Measurements from ENCODE around the gene TEAD4. TPM values are rescaled to one million over a fixed set of nuclear protein-coding genes. Genes with fewer than 3 reads are reported as not detected.

TEAD4 gene
- total RNA-seq, 1 experiment from 2014 or later: 43.2 TPM

DNA sequence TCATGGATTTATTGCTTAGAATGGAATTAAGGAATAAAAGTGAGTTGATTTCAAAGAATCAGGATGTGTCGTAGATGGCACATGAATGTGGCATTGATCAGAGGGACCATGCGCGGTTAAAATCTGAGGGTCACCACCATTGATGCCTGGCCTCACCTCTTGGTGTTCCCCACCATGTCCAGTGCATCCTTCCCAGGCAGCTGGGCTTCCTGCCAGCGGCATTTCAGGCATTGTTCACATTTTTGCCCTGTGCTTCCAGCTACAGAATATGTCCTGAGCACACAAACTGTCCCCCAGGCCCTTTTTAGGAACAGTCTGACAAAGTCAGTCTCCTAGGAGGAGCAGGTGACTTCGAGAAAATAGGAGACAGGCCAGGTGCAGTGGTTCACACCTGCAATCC, 76.0 kb downstream of the TEAD4 start:
- no peak for DNase-seq (ENCODE audit: low read depth, low spot score)
- H2AFZ ChIP-seq (ENCODE audit: low read depth, low read length, poor library complexity, severe bottlenecking): no peak overlapping the region
- H3K4me3 ChIP-seq (replicated peaks in 1 of 2; ENCODE audit: low read depth in 1 of 2, low read length in 2 of 2): no peak overlapping the region
- H3K9ac ChIP-seq (ENCODE audit: low read length): no peak overlapping the region
- no peaks in the 10 kb centered on the region for H3K79me2 ChIP-seq (ENCODE audit: insufficient read depth, low read length)
- TF ChIP-seq JUND (IDR thresholded peaks at IDR 0.05) (no peak), FOSL1 (IDR thresholded peaks at IDR 0.05; ENCODE audit: low read depth) (no peak), SP1 (IDR thresholded peaks at IDR 0.05; ENCODE audit: low read depth) (no peak)
- TF ChIP-seq, protein P1, sequence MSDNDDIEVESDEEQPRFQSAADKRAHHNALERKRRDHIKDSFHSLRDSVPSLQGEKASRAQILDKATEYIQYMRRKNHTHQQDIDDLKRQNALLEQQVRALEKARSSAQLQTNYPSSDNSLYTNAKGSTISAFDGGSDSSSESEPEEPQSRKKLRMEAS (IDR thresholded peaks at IDR 0.05): no peak
- no peaks in the 10 kb centered on the region for H3K9me3 ChIP-seq (ENCODE audit: control insufficient read depth in 1 of 2, insufficient read depth in 1 of 2, low read depth in 1 of 2, low read length in 2 of 2)
- H3K27ac ChIP-seq (ENCODE audit: low read depth, low read length): no peak overlapping the region
- no peaks in the 10 kb centered on the region for H4K20me1 ChIP-seq (ENCODE audit: insufficient read depth)
- no peak overlapping the region for H3K4me2 ChIP-seq (ENCODE audit: low read length)
- no peak for ATAC-seq
- ChIA-PET RAD21 (ENCODE audit: low non-redundant PET in 1 of 2, low total read pairs in 2 of 2, uncharacterized antibody in 2 of 2, unreplicated experiment in 2 of 2) (no interaction called here), POLR2A (no interaction called here), CTCF (no interaction called here)
- peaks cover 0 to 4% of the 10 kb centered on the region in 2 experiments; a peak in 1 of 4 replicates for H3K4me1 ChIP-seq (ENCODE audit: control insufficient read depth in 1 of 2, insufficient read depth in 2 of 2, low read length in 2 of 2)
- no peaks in the 10 kb centered on the region for H3K9me2 ChIP-seq (ENCODE audit: insufficient read depth)
- intact Hi-C loops (cut with micrococcal nuclease): loop anchor here (2.0 kb wide), 1 partner anchor 182 kb away; no protein-coding TSS in a partner anchor
- H3K27me3 ChIP-seq (ENCODE audit: insufficient read depth, low read length): no peaks in the 10 kb centered on the region
- BruUV-seq (replicated peaks): no TSS peak
- H3K36me3 ChIP-seq (ENCODE audit: control insufficient read depth in 1 of 2, insufficient read depth in 2 of 2, low read length in 2 of 2): peaks cover 4 to 18% of the 10 kb centered on the region in 2 experiments; a peak in 2 of 4 replicates

DNA sequence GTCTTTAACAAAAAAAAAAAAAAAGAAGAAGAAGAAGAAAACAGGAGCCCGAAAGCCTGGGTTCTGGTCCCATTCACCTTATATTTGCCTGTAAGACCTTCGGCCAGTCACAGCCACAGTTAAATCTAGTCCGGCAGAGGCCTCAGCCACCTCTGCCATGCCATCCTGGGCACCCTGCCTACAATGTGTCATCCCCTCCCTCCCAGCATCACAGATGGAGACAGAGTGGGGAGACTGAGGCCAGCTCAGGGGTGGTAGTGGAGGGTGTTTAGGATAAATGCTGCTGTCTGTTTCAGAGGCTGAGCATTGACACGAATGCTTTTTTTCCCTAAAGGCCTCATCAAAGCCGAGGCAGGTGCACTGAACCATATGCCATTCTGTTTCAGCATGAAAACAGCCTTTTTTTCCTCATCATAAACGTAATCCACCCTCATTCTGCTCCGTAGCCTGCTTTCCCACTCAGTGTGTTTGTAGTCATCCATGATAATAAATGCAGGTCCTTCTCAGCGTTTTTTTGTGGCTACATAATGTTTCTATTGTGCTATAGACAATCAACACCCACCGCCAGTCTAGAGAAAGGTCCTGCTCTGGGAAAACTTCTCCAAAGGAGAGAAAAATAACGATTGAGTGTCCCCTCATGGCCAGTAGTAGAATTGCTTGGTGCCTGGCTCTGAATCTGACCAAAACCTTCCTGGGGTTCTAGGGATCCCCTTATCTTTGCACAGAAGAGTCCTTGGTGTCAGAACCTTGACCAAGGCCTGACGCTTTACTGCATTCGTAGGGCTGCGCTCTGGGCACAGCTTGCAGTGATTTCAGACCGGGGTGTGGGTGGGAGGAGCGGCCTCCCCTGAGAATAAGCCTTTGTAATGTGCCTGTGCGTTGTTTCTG, 76.9 kb downstream of the TEAD4 start:
- Histone ChIP-seq H3K9me2 (ENCODE audit: insufficient read depth) (no peaks in the 10 kb centered on the region), H4K20me1 (ENCODE audit: insufficient read depth) (no peaks in the 10 kb centered on the region), H3K27me3 (ENCODE audit: insufficient read depth, low read length) (no peaks in the 10 kb centered on the region), H3K9ac (ENCODE audit: low read length) (no peak overlapping the region), H3K9me3 (ENCODE audit: control insufficient read depth in 1 of 2, insufficient read depth in 1 of 2, low read depth in 1 of 2, low read length in 2 of 2) (no peaks in the 10 kb centered on the region), H3K4me2 (ENCODE audit: low read length) (no peak overlapping the region), H2AFZ (ENCODE audit: low read depth, low read length, poor library complexity, severe bottlenecking) (no peak overlapping the region), H3K36me3 (ENCODE audit: control insufficient read depth in 1 of 2, insufficient read depth in 2 of 2, low read length in 2 of 2) (peaks cover 4 to 18% of the 10 kb centered on the region in 2 experiments; a peak in 2 of 4 replicates), H3K27ac (ENCODE audit: low read depth, low read length) (no peak overlapping the region), H3K79me2 (ENCODE audit: insufficient read depth, low read length) (no peaks in the 10 kb centered on the region), H3K4me3 (replicated peaks in 1 of 2; ENCODE audit: low read depth in 1 of 2, low read length in 2 of 2) (no peak overlapping the region), H3K4me1 (ENCODE audit: control insufficient read depth in 1 of 2, insufficient read depth in 2 of 2, low read length in 2 of 2) (peaks cover 0 to 4% of the 10 kb centered on the region in 2 experiments; a peak in 1 of 4 replicates)
- intact Hi-C loops (cut with micrococcal nuclease): loop anchor here (2.0 kb wide), 1 partner anchor 183 kb away; no protein-coding TSS in a partner anchor
- ChIA-PET POLR2A (no interaction called here), RAD21 (ENCODE audit: low non-redundant PET in 1 of 2, low total read pairs in 2 of 2, uncharacterized antibody in 2 of 2, unreplicated experiment in 2 of 2) (no interaction called here), CTCF (no interaction called here)
- BruUV-seq (replicated peaks): no TSS peak
- no peak for TF ChIP-seq JUND (IDR thresholded peaks at IDR 0.05)
- TF ChIP-seq YY1 (IDR thresholded peaks at IDR 0.05; ENCODE audit: extremely low read depth, insufficient replicate concordance, low read depth, low read length): no peak
- TF ChIP-seq, protein P2, sequence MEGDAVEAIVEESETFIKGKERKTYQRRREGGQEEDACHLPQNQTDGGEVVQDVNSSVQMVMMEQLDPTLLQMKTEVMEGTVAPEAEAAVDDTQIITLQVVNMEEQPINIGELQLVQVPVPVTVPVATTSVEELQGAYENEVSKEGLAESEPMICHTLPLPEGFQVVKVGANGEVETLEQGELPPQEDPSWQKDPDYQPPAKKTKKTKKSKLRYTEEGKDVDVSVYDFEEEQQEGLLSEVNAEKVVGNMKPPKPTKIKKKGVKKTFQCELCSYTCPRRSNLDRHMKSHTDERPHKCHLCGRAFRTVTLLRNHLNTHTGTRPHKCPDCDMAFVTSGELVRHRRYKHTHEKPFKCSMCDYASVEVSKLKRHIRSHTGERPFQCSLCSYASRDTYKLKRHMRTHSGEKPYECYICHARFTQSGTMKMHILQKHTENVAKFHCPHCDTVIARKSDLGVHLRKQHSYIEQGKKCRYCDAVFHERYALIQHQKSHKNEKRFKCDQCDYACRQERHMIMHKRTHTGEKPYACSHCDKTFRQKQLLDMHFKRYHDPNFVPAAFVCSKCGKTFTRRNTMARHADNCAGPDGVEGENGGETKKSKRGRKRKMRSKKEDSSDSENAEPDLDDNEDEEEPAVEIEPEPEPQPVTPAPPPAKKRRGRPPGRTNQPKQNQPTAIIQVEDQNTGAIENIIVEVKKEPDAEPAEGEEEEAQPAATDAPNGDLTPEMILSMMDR (IDR thresholded peaks at IDR 0.05 in 2 of 3, conservative IDR thresholded peaks at IDR 0.05 in 1 of 3; ENCODE audit: borderline replicate concordance in 1 of 3, insufficient read depth in 1 of 3, low read depth in 2 of 3, low read length in 2 of 3): peak in 2 of 3 experiments; percentile 16 to 39; a peak in 1 of 6 replicates
- peak; percentile 26 for TF ChIP-seq RAD21 (IDR thresholded peaks at IDR 0.05; ENCODE audit: low read depth)
- DNase-seq (ENCODE audit: low read depth, low spot score): no peak
- ATAC-seq: no peak
